Stimulated activated naive CD4-positive, alpha-beta T cell (primary cell): ENCODE measurements around the gene RPS19BP1.
"Not testable (repeated sequence)": the region's sequence is repeated elsewhere in the genome, so short reads cannot be mapped to it uniquely, and the experiment has no call there.

Experiments
- DNase-seq, 6 experiments: peaks; one replicate each; lab custom pipeline; 2025; lab: John Stamatoyannopoulos, UW

RPS19BP1 gene

DNA sequence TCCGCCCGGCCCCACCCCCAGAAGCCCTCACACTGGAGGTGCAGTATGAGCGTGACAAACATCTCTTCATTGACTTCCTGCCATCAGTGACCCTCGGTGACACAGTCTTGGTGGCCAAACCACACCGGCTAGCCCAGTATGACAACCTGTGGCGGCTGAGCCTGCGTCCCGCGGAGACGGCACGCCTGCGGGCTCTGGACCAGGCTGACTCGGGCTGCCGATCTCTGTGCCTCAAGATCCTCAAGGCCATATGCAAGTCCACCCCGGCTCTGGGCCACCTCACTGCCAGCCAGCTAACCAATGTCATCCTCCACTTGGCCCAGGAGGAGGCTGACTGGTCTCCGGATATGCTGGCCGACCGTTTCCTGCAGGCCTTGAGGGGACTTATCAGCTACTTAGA lies 18.8 kb downstream of the RPS19BP1 start:
- no peak for DNase-seq

DNA sequence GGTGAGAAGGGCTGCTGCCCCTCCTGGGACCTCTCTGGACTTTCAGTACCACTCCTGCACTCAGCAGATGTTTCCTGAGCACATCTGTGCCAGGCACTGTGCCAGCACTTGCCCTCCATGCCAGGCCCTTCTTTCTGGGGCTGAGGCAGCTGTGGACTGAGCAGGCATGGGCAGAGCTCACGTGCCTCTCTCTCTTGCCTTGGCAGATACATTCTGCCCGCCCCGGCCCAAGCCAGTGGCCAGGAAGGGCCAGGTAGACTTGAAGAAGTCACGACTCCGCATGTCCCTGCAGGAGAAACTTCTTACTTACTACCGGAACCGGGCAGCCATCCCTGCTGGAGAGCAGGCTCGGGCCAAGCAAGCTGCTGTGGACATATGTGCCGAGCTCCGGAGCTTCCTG lies 20.5 kb downstream of the RPS19BP1 start:
- DNase-seq: no peak

DNA sequence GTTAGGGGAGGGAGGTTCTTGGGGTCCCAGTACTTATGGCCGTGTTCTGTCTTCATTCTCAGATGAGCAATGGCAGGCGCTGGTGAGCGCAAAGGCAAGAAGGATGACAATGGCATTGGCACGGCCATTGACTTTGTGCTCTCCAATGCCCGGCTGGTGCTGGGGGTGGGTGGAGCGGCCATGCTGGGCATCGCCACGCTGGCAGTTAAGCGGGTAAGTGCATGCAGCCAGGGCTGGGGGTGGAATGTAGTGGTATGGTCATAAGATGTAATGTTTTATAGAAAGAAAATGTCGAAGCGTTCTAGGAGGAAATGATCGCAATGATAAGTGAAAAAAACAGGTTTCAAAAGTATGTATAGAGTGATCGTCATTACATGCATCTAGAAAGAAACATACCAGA lies 21.3 kb downstream of the RPS19BP1 start:
- DNase-seq: no peak

DNA sequence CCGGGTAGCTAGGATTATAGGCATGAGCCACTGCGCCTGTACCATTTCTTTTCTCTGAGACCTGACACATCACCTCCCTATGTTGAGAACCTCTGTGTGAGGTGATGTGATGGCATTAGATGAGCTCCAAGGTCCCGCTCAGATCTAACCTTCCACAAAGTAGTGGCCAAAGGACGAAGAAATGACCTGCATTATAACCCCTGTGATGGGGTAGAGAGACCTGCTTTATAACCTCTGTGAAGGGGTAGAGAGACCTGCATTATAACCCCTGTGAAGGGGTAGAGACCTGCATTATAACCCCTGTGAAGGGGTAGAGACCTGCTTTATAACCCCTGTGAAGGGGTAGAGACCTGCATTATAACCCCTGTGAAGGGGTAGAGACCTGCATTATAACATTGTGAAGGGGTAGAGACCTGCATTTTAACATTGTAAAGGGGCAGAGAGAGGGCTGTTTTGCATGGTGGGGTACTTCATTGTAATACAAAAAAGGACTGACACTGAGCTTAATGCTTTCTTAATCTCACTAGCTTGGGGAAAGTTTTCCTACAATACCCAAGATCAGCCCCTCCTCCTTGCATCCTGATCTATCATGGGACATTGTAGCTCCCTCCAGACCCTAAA lies 21.9 kb downstream of the RPS19BP1 start:
- DNase-seq: no peak

DNA sequence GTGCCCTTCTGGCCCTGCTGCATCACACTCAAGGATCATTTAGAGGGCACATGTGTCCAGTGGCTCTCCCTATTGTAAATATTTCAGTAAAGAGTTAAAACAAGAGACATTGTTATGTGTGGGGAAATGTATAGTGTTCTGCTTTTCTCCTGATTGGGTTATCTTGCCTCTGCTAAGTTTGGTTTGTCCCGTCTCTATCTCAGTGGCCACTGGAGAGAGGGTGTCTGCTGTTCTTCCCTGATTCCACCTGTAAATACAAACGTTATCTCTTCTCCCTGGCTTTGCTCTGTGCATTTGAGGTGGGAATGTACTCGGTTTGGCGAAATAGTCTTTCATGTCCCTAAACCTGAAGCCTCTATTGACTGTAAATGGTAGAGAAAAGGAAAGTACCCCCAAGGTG lies 24.2 kb downstream of the RPS19BP1 start:
- no peak for DNase-seq

DNA sequence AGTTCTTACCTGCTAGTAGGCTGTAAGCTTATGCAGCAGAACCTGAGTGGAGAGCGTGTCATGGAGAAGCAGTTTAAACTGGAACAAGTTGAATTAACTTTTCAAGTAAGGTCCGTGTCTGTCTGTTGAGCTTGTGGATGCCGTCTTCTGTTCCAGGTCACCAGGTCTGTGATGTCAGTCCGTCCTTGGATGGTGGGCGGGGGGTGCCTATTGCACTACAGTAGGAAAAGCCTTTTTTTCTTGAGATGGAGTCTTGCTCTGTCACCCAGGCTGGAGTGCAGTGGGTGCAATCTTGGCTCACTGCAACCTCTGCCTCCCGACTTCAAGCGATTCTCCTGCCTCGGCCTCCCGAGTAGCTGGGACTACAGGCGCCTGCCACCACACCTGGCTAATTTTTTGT lies 25.5 kb downstream of the RPS19BP1 start:
- DNase-seq: not testable (repeated sequence)

DNA sequence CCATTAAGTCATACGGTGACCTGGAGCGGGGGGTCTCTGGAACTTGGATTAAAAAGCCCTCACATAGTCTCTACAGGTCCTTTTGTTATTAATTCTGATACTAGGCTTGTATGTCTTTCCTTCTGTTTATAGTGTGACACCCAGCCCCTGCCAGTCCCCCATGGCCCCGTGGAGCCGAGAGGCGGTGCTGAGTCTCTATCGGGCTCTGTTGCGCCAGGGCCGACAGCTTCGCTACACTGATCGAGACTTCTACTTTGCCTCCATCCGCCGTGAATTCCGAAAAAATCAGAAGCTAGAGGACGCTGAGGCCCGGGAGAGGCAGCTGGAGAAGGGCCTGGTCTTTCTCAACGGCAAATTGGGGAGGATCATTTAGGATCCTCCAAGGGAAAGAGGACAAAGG lies 28.5 kb downstream of the RPS19BP1 start:
- DNase-seq: no peak

DNA sequence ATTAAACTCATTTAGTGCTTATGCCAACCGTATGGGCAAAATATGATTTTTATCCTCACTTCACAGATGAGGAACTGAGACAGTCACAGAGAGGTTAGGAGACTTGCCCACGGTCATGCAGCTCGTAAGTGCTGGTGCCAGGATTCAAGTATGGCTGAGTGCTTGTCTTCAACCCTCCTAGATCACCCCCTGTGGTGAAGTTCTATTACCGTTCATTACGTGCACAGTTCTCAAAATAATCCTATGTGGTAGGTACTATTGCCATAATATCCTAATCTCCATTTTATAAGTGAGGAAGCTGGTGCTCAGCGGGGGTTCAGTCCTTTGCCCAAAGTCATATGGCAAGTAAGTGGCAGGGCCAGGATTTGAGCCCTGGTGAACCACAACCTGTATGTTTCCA lies 28.9 kb downstream of the RPS19BP1 start:
- DNase-seq: no peak

DNA sequence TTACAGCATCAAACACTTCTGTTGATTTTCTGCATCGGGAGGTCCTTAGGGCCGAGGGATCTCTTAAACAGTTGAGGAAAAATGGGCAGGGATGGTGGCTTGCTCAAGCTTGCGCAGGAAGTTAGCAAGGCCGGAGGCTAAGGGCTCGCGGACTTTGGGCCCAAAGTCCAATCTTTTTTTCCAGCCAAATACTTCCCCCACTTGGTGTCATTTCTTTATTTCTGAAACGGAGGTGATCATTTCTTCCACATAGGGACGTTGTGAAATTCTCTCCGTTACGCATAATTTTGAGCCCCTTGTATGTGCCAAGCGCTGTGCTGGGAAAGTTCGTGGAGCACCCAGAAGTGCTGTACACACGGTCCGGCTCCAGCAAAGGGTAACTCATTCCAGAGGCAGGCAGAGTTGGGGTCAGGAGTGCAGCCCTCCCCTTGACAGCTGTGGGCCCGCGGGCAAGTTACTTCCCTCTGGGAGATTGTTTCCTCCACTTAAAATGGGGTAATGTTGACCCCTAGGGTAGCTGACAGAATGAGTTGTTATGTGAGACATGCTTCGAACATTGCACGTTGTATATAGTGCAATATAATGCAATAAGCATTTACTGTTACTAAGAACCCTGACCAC lies 29.6 kb downstream of the RPS19BP1 start:
- no peak for DNase-seq

DNA sequence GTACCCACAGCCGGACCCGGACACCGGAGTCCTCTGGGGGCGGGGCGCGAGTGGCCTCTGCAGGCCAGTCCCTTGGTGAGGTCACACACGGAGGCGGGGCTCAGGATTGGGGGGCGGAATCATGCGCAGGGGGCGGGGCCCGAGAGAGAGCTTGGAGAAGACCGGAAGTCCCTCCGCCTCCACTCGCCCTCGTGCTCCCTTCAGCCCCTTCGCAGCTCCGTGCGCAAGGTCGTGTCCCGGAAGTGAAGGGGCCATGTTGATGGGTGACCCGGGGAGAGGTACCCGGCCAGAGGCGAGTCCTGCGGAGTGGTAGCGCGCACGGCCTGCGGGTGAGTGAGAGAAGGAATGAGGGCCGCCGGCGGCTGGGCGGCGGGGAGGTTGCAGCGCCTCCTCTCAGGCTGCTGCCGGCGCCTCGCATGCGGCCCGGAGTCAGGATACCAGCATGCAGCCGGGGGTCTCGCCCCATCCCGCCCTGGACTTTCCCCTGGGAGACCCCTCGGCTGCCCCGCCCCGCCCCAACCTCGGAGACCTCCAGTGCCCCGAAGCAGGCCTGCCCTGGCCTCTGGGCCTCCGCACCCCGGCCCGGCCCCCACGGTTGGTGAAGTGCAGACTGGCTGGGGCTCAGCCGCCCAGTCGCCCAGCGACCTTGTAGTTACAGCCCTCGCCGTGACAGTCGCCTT lies 30.3 kb downstream of the RPS19BP1 start, which contains the start of gene MIEF1:
TSS of gene MIEF1 (plus strand) at position 182 of the 680 bp plus-strand sequence. CDS start 9,005 bp downstream, outside the sequence.
- peak; percentile 67 to 88 (median 76) for DNase-seq

DNA sequence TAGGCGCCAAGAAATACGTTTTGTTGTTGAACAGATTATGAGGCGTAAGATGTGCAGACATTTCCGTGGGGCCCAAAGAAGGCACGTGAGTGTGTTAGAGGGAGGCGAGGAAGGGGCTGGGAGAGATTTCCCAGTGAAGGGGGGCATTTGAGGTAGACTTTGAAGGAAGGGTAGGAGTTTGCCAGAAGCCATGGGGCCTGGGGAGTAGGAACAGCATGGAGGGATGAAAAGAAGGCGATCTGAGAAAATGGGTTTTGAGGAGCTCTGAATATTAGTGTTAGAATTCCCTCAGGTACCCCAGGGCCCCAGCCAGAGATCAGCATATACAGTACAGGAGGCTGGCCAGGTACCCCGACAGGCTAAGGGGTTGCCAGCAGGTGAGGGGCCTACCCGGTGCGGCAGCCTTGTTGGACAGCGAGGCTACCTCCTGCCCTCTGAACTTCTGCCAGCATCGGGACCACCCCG lies 30.9 kb downstream of the RPS19BP1 start:
- peak in 1 of 6 experiments; percentile 37 for DNase-seq

DNA sequence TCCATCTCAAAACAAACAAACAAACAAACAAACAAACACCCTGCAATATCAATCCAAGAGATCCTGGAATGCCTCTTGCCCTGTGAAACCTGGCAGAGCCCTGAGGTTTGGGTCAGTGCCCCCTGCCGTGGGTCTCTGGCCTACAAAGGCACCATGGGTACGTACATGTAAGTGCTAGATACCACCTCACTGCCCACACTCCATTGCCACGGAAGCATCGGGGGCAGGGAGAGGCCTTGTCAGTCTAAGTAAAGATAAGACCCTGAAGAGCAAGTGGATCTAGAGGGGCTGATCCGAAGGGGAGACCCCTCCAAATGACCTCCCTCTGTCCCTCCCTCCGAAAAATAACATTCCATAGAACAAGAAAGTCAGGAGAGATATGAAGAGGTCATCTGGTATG lies 32.4 kb downstream of the RPS19BP1 start:
- DNase-seq: no peak

DNA sequence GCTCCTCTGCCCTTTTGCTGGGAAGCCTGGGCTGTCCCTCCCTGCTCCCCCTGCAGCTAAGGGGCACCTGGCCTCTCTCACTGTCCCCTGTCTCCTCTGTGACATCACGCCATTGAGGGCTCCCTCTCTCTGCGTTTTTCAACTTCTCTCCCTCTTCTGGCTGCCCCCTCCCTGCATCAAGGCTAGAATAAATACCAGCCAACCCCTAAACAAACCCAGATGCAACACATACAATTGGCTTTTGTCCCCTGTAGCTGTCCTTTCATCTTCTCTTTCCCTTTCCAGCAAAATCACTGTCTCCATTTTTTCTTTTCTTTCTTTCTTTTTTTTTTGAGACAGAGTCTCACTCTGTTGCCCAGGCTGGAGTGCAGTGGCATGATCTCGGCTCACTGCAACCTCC lies 33.7 kb downstream of the RPS19BP1 start:
- no peak for DNase-seq

DNA sequence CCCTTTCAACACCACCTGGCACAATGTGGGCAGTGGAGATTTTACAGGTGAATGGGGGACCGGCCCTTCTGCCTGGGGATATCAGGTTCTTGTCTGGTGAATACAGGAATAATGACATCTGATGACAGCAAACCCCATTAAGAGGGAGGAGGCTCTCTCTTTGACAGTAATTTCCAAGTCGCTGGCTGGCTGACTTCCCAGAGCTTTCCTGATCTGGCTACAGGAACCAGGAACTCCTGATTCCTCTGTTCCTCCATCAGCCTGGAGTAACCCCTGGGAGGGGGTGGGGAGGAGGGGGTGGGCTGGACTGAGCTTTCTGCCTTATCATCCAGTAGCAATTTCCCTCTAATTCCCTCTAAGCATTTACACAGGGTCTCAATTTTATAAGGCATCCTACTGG lies 34.2 kb downstream of the RPS19BP1 start:
- no peak for DNase-seq

DNA sequence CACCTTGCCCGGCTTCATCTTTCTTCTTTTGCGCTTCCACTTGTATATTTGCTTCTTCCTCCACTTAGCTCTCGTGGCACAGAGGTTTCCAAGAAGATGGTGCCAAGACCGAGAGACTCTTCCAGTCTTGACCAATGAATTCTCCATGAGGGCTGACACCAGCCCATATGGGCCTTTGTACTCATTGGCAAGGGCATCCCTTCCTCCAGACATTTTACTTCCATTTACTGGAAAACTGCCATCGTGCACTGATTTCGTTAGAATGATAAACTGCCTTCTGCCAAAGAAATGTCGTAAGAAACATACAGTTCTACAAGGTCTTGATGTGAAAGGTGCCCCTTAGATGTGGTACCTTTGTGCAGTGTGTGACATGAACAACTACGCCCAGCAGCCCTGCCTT lies 35.1 kb downstream of the RPS19BP1 start:
- no peak for DNase-seq

DNA sequence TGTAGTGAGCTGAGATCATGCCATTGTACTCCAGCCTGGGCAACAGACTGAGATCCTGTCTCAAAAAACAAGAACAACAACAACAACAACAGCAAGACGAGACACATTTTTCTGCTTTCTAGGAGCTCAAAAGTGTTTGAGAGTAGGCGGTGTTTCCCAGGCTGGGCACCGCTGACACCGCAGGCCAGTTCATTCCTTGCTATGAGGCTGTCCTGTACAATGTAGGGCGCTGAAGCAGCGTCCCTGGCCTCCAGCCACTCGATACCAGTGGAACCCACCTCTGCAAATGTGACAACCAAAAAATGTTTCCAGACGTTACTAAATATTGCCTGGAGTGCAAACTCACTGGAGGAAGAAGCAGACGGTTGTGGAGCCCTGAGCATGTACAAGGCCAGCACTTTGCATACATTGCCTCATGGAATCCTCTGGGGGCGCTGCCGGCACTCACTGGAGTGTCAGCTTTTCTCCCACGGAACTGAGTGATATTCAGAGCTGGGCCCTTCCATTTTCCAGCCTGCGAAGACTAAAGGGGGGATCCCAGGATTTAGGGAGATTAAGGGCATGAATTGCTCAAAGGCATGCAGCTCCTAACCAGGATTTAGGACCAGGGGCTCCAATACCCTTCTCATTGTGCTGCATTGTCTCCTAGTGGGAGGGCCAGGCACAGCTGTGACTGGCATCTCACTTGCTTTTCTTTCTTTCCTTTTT lies 36.3 kb downstream of the RPS19BP1 start:
- DNase-seq: peak; percentile 10 to 45 (median 30)

DNA sequence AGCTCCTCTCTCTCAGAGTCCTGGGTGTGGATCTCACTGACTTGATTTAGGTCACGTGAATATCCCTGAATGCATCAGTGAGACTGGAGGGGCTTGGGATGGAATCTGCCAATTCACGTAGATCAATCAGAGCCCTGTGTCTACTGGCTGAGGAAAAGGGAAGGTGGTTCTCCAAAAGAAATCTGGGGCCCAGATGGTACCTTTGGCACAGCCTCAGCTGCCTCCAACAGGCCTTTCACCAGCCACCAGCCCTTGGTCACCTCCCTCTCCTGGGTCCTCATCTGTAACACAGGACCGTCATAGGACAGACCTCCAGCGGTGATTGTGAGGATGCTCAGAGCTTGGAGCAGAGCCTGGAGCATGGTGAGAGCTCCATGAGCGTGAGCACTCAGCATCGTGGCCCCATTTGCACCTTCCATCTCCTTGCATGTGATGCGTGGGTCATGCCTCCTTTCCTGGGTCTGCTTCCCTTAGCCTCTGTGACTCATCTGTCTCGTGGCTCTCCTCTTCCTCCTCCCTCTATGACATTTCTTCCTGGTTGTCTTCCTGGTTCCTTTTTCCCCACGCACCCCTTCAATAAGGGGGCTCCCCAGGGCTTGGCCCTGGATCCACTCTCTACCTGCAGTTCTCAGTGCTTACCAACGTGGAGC lies 38.0 kb downstream of the RPS19BP1 start:
- DNase-seq: no peak

DNA sequence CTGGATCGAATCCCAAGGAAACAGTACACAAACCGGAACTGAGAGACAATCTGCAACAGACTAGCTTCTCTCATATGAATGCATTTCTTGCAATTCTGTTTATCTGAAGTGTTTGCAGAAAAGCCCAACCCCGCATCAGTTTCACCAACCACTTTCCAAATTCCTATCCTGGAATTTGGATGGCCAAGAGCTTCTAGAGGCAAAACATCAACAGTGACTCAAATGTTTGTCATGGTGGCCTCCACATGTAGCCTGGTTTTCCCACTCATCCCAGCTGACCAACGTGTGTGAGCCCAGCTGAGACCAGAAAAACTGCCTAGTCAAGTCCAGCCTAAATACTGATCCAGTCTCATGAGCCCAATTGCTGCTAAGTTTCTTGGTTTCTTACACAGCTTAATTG lies 38.8 kb downstream of the RPS19BP1 start:
- no peak for DNase-seq

DNA sequence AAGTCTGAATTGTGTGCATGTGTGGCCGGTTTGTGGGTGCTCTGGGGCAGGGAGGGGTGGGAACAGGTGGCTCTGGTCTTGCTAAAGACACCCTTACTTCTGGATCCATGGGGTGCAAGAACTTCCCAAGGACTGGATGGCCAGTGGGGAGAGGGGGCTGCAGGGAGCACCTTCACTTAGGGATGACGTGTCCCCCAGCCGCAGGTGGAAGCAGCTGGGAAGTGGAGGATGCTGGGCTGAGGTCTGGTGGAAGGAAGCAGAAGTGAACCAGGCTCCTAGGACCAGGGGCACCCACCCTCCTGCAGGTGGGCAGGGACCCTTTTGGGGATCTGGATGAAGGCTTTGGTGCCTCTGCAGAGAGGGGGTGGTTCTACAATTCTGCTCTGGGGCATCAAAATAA lies 40.4 kb downstream of the RPS19BP1 start:
- DNase-seq: no peak

DNA sequence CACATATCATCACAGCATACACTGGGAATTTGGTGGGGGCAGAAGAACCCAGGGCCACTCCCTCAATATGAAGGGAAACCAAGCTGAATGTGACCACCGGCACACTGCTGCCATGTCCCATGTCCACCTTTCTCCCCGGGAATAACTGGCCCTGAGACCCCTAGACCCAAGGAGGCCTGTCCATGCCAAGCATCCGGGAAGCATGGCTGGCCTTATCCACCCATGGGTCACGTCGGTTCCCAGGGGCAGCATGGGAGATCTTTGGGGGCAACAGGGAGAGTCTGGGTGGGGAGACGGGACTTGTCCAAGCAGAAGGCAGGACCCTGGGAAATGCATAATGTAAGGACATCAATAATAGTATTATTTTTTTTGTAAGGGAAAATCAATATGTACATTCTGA lies 40.9 kb downstream of the RPS19BP1 start:
- DNase-seq: no peak

DNA sequence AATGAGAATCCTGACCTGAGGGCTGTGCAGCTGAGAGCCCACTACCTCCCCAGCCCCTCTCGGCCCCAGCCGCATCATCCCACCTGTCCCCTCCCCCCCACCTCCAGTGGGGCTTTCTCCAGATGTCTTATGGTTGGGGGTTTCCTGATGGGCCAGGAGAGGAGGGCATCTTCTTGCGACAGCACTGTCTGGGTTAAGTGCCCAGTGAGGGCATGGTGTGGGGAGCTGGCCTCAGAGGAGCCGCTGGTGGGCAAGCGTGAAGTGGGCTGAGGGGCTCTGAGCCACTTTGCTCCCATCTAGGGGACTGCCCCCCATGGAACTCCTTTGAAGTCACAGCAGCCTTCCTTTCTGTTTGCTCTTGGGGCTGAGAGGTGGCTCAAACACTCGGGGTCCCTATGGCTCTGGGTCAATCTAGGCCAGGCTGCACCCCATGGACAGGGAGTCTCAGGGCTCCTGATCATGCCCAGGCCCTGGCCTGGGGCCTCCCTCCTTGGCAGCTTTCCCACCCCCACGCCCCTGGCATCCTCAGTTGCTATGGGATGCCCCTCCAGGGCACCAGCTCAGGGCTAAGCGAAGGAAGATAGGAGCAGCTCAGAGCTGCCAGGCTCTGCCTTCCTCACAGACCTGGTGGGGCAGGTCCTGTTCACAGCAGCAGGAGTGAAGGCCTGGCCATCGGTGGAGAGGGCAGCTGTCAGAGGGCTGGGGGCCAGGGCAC lies 41.4 kb downstream of the RPS19BP1 start:
- no peak for DNase-seq
